GM12891 (cell line): ENCODE data around the gene PSME2.

ENCODE experiments used
- PAX5 ChIP-seq: IDR thresholded peaks from 2 replicates; pipeline ENCODE4 v1.6.1; 2011; ENCODE audit warnings: low read length, moderate library complexity, mild to moderate bottlenecking; ENCODE audit not compliant: insufficient read depth, severe bottlenecking
- POLR2A ChIP-seq: IDR thresholded peaks from 2 replicates; pipeline ENCODE4 v1.6.1; 2011; ENCODE audit warnings: low read depth, low read length, control low read depth
- POLR2AphosphoS5 ChIP-seq: IDR thresholded peaks from 2 replicates; pipeline ENCODE4 v1.6.1; 2011; ENCODE audit warnings: low read depth, low read length, control low read depth
- POU2F2 ChIP-seq: IDR thresholded peaks from 2 replicates; pipeline ENCODE4 v1.6.1; 2011; ENCODE audit warnings: low read depth, mild to moderate bottlenecking, control low read depth, low read length, moderate library complexity
- SPI1 ChIP-seq: IDR thresholded peaks from 2 replicates; pipeline ENCODE4 v1.6.1; 2011; ENCODE audit warnings: low read depth, low read length, control low read depth
- TAF1 ChIP-seq: IDR thresholded peaks from 2 replicates; pipeline ENCODE4 v1.6.1; 2011; ENCODE audit warnings: low read depth, low read length, control low read depth

DNA sequence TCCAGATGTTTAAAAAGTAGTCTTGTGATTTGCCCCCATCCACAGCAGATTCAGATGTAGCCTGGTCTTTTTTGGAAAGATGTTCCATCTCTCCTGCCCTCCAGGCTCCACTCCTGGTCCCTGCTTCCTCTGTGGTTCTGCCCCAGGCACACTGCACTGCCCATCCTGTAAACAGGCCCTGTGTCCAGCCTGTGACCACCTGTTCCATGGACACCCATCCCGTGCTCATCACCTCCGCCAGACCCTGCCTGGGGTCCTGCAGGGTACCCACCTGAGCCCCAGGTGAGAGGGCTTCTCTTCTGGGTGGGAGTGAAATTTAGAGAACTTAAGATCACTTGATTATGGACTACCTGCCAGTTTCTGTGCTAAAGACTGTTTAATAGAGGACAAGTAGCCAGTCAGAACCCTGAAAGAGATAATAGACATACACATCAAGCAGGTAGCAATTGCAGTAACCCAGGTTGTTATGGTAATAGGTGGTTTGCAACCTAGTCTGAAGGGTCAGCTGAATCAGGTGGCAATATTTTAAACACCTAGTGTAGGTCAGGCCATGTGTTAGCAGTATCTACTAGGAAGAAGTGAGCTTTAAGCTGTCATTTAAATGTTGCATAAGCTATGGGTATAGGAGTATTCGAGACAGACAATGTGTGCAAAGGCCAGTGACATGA, 3.0 kb upstream of the PSME2 start:
- TF ChIP-seq POLR2AphosphoS5 (no peak), POLR2A (no peak), TAF1 (no peak), SPI1 (no peak), POU2F2 (no peak), PAX5 (no peak)
